ENCODE data around the gene UBXN10. TPM values are rescaled to one million over a fixed set of nuclear protein-coding genes. Genes with fewer than 3 reads are reported as not detected.
A peak's percentile ranks its signal among the peaks of the same experiment; 100 is the strongest.

UBXN10 gene
- total RNA-seq, 2 donors from 2014 or later: 0.29 to 0.60 TPM

- intact Hi-C loops (cut with DNase I): no loop called here
- no peak for DNase-seq (ENCODE audit: low spot score)
Observed at GRCh38 chr1:20179371-20180128, 6.3 kb upstream of the UBXN10 start.

GRCh38 chr1:20180129-20180843 is 5.6 kb upstream of the UBXN10 start:
- peak; percentile 15 for DNase-seq (ENCODE audit: low spot score)
- intact Hi-C loops (cut with DNase I): no loop called here

- intact Hi-C loops (cut with DNase I): no loop called here
Observed at GRCh38 chr1:20180844-20181207, 5.1 kb upstream of the UBXN10 start.

GRCh38 chr1:20182415-20182814 is 3.5 kb upstream of the UBXN10 start:
- DNase-seq (ENCODE audit: low spot score): no peak
- intact Hi-C loops (cut with DNase I): no loop called here

More at GRCh38 chr1:20180844-20181207, 5.1 kb upstream of the UBXN10 start:
- DNase-seq (ENCODE audit: low spot score): no peak

- intact Hi-C loops (cut with DNase I): no loop called here
- DNase-seq (ENCODE audit: low spot score): peak; percentile 42
Observed at GRCh38 chr1:20183035-20183434, 2.9 kb upstream of the UBXN10 start.

GRCh38 chr1:20183616-20184271 is 2.2 kb upstream of the UBXN10 start:
- intact Hi-C loops (cut with DNase I): no loop called here
- DNase-seq (ENCODE audit: low spot score): peak; percentile 64

GRCh38 chr1:20184481-20184900 is 1.4 kb upstream of the UBXN10 start:
- peak; percentile 24 for DNase-seq (ENCODE audit: low spot score)
- intact Hi-C loops (cut with DNase I): no loop called here

GRCh38 chr1:20184997-20185833 is 681 bp upstream of the UBXN10 start:
- intact Hi-C loops (cut with DNase I): no loop called here
- DNase-seq (ENCODE audit: low spot score): peak; percentile 69

- peak; percentile 50 for DNase-seq (ENCODE audit: low spot score)
- intact Hi-C loops (cut with DNase I): no loop called here
Observed at GRCh38 chr1:20187103-20187812, 1.4 kb downstream of the UBXN10 start.

GRCh38 chr1:20187813-20188454 is 2.0 kb downstream of the UBXN10 start:
- peak; percentile 47 for DNase-seq (ENCODE audit: low spot score)
- intact Hi-C loops (cut with DNase I): no loop called here

- no peak for DNase-seq (ENCODE audit: low spot score)
- intact Hi-C loops (cut with DNase I): no loop called here
Observed at GRCh38 chr1:20188455-20188817, 2.5 kb downstream of the UBXN10 start.

- intact Hi-C loops (cut with DNase I): no loop called here
Observed at GRCh38 chr1:20189664-20190063, 3.8 kb downstream of the UBXN10 start.

GRCh38 chr1:20190256-20191160 is 4.6 kb downstream of the UBXN10 start:
- DNase-seq (ENCODE audit: low spot score): no peak
- intact Hi-C loops (cut with DNase I): no loop called here

More at GRCh38 chr1:20189664-20190063, 3.8 kb downstream of the UBXN10 start:
- DNase-seq (ENCODE audit: low spot score): peak; percentile 25

- intact Hi-C loops (cut with DNase I): no loop called here
- DNase-seq (ENCODE audit: low spot score): no peak
Observed at GRCh38 chr1:20191266-20191825, 5.5 kb downstream of the UBXN10 start.

GRCh38 chr1:20192364-20192763 is 6.5 kb downstream of the UBXN10 start:
- no peak for DNase-seq (ENCODE audit: low spot score)
- intact Hi-C loops (cut with DNase I): no loop called here

GRCh38 chr1:20192871-20193411 is 7.0 kb downstream of the UBXN10 start:
- no peak for DNase-seq (ENCODE audit: low spot score)
- intact Hi-C loops (cut with DNase I): no loop called here

- intact Hi-C loops (cut with DNase I): no loop called here
- no peak for DNase-seq (ENCODE audit: low spot score)
Observed at GRCh38 chr1:20194224-20194623, 8.3 kb downstream of the UBXN10 start.

Measured in posterior vena cava (tissue), 2 donors.